ENCODE data around the gene DSC3.
"Not testable (repeated sequence)": the region's sequence is repeated elsewhere in the genome, so short reads cannot be mapped to it uniquely, and the experiment has no call there.

Gene DSC3

GRCh38 chr18:31011455-31011854, 31.1 kb downstream of the DSC3 start:
- H3K27ac Mint-ChIP-seq, DNase-seq, H3K9me3 Mint-ChIP-seq, H3K4me1 Mint-ChIP-seq, H3K4me3 Mint-ChIP-seq, H3K36me3 Mint-ChIP-seq, CTCF ChIA-PET, H3K27me3 Mint-ChIP-seq: not testable (repeated sequence)

GRCh38 chr18:31010601-31011000, 31.9 kb downstream of the DSC3 start:
- CTCF ChIA-PET = no interaction called here
- no peaks in the 10 kb centered on the region for H3K9me3 Mint-ChIP-seq

GRCh38 chr18:30999887-31000628, 42.5 kb downstream of the DSC3 start:
- Mint-ChIP-seq H3K27ac (no peak overlapping the region), H3K27me3 (no peaks in the 10 kb centered on the region), H3K4me1 (no peaks in the 10 kb centered on the region), H3K9me3 (no peaks in the 10 kb centered on the region), H3K36me3 (no peaks in the 10 kb centered on the region), H3K4me3 (no peak overlapping the region)
- no peak for DNase-seq
- CTCF ChIA-PET = no interaction called here

More at GRCh38 chr18:31010601-31011000, 31.9 kb downstream of the DSC3 start:
- no peak overlapping the region for H3K27ac Mint-ChIP-seq
- no peak overlapping the region for H3K4me3 Mint-ChIP-seq
- DNase-seq = no peak
- H3K36me3 Mint-ChIP-seq = no peaks in the 10 kb centered on the region
- H3K27me3 Mint-ChIP-seq = no peaks in the 10 kb centered on the region
- H3K4me1 Mint-ChIP-seq = no peaks in the 10 kb centered on the region

GRCh38 chr18:30999186-30999585, 43.4 kb downstream of the DSC3 start:
- CTCF ChIA-PET = no interaction called here
- Mint-ChIP-seq H3K4me3 (no peak overlapping the region), H3K9me3 (no peaks in the 10 kb centered on the region), H3K27ac (no peak overlapping the region), H3K4me1 (no peaks in the 10 kb centered on the region), H3K27me3 (no peaks in the 10 kb centered on the region), H3K36me3 (no peaks in the 10 kb centered on the region)
- no peak for DNase-seq

GRCh38 chr18:30997223-30997622, 45.3 kb downstream of the DSC3 start:
- no peaks in the 10 kb centered on the region for H3K27me3 Mint-ChIP-seq
- CTCF ChIA-PET = no interaction called here
- H3K9me3 Mint-ChIP-seq = no peaks in the 10 kb centered on the region
- H3K4me3 Mint-ChIP-seq = no peak overlapping the region
- DNase-seq = no peak
- no peak overlapping the region for H3K27ac Mint-ChIP-seq
- no peaks in the 10 kb centered on the region for H3K36me3 Mint-ChIP-seq
- H3K4me1 Mint-ChIP-seq = no peaks in the 10 kb centered on the region

- CTCF ChIA-PET = no interaction called here
- DNase-seq = no peak
These were observed 50.3 kb downstream of the DSC3 start for GRCh38 chr18:30992231-30992630.

GRCh38 chr18:30991397-30991796, 51.1 kb downstream of the DSC3 start:
- no peak overlapping the region for H3K4me3 Mint-ChIP-seq
- no peaks in the 10 kb centered on the region for H3K9me3 Mint-ChIP-seq
- H3K36me3 Mint-ChIP-seq = no peaks in the 10 kb centered on the region
- no peak for DNase-seq
- H3K27ac Mint-ChIP-seq = no peak overlapping the region
- CTCF ChIA-PET = no interaction called here
- H3K4me1 Mint-ChIP-seq = no peaks in the 10 kb centered on the region
- H3K27me3 Mint-ChIP-seq = no peaks in the 10 kb centered on the region

More at GRCh38 chr18:30992231-30992630, 50.3 kb downstream of the DSC3 start:
- no peak overlapping the region for H3K27ac Mint-ChIP-seq
- H3K4me3 Mint-ChIP-seq = no peak overlapping the region
- no peaks in the 10 kb centered on the region for H3K9me3 Mint-ChIP-seq
- no peaks in the 10 kb centered on the region for H3K36me3 Mint-ChIP-seq
- no peaks in the 10 kb centered on the region for H3K4me1 Mint-ChIP-seq
- H3K27me3 Mint-ChIP-seq = no peaks in the 10 kb centered on the region

GRCh38 chr18:30989141-30989540, 53.4 kb downstream of the DSC3 start:
- no peaks in the 10 kb centered on the region for H3K27me3 Mint-ChIP-seq
- H3K4me3 Mint-ChIP-seq = no peak overlapping the region
- no peaks in the 10 kb centered on the region for H3K4me1 Mint-ChIP-seq
- CTCF ChIA-PET = no interaction called here
- no peak overlapping the region for H3K27ac Mint-ChIP-seq
- peaks cover 4% of the 10 kb centered on the region for H3K9me3 Mint-ChIP-seq
- H3K36me3 Mint-ChIP-seq = no peaks in the 10 kb centered on the region
- DNase-seq = no peak

- Mint-ChIP-seq H3K9me3 (peaks cover 4% of the 10 kb centered on the region), H3K27ac (no peak overlapping the region), H3K4me1 (no peaks in the 10 kb centered on the region), H3K27me3 (no peaks in the 10 kb centered on the region), H3K4me3 (no peak overlapping the region), H3K36me3 (no peaks in the 10 kb centered on the region)
- CTCF ChIA-PET = no interaction called here
- DNase-seq = no peak
These were observed 54.1 kb downstream of the DSC3 start for GRCh38 chr18:30988440-30988839.

GRCh38 chr18:30987467-30988241, 54.9 kb downstream of the DSC3 start:
- Mint-ChIP-seq H3K27ac (no peak overlapping the region), H3K9me3 (peaks cover 7% of the 10 kb centered on the region), H3K36me3 (no peaks in the 10 kb centered on the region), H3K27me3 (no peaks in the 10 kb centered on the region), H3K4me3 (no peak overlapping the region), H3K4me1 (no peaks in the 10 kb centered on the region)
- CTCF ChIA-PET = no interaction called here
- DNase-seq = no peak

GRCh38 chr18:30985753-30986152, 56.8 kb downstream of the DSC3 start:
- Mint-ChIP-seq H3K27me3 (no peaks in the 10 kb centered on the region), H3K4me1 (no peaks in the 10 kb centered on the region), H3K27ac (no peak overlapping the region), H3K9me3 (peaks cover 7% of the 10 kb centered on the region), H3K4me3 (no peak overlapping the region), H3K36me3 (no peaks in the 10 kb centered on the region)
- CTCF ChIA-PET = no interaction called here
- DNase-seq = no peak

GRCh38 chr18:30982285-30982992, 60.1 kb downstream of the DSC3 start:
- DNase-seq = no peak
- H3K4me3 Mint-ChIP-seq = no peak overlapping the region
- no peaks in the 10 kb centered on the region for H3K27me3 Mint-ChIP-seq
- CTCF ChIA-PET = no interaction called here
- H3K9me3 Mint-ChIP-seq = peaks cover 7% of the 10 kb centered on the region
- no peak overlapping the region for H3K27ac Mint-ChIP-seq
- H3K4me1 Mint-ChIP-seq = no peaks in the 10 kb centered on the region
- H3K36me3 Mint-ChIP-seq = no peaks in the 10 kb centered on the region

- H3K4me3 Mint-ChIP-seq, CTCF ChIA-PET, H3K27me3 Mint-ChIP-seq, H3K9me3 Mint-ChIP-seq, H3K27ac Mint-ChIP-seq, H3K4me1 Mint-ChIP-seq, H3K36me3 Mint-ChIP-seq, DNase-seq: not testable (repeated sequence)
These were observed 64.5 kb downstream of the DSC3 start for GRCh38 chr18:30978091-30978490.

GRCh38 chr18:30971338-30971956, 71.1 kb downstream of the DSC3 start:
- H3K4me3 Mint-ChIP-seq = no peak overlapping the region
- no peak overlapping the region for H3K27ac Mint-ChIP-seq
- no peak for DNase-seq
- H3K27me3 Mint-ChIP-seq = no peaks in the 10 kb centered on the region
- no peaks in the 10 kb centered on the region for H3K4me1 Mint-ChIP-seq
- H3K9me3 Mint-ChIP-seq = no peaks in the 10 kb centered on the region
- H3K36me3 Mint-ChIP-seq = no peaks in the 10 kb centered on the region
- CTCF ChIA-PET = interaction anchor here (0.8 to 1.8 kb wide), 2 partner anchors 9 to 1096 kb away, joined by 3 to 7 read pairs; no protein-coding TSS in a partner anchor
